Loucy (cell line): ENCODE data around the gene LRIG1.

ENCODE experiments used
- H2AFZ ChIP-seq: fragments of 200-600 bp; sonication (generic); 2 replicates; pipeline ENCODE4 v1.6.0; 2016; ENCODE audit warnings: antibody characterized with exemption, mild to moderate bottlenecking, low read length, moderate library complexity
- H3F3A ChIP-seq: fragments of 200-600 bp; 2 replicates; pipeline ENCODE4 v1.6.0; 2016; ENCODE audit warnings: antibody characterized with exemption, low read depth, mild to moderate bottlenecking
- H3K27me3 ChIP-seq: fragments of 200-600 bp; sonication (generic); 2 replicates; pipeline ENCODE4 v1.6.1; 2014; ENCODE audit warnings: low read length, mild to moderate bottlenecking; ENCODE audit not compliant: insufficient read depth, poor library complexity, severe bottlenecking
- H3K36me3 ChIP-seq: fragments of 200-600 bp; sonication (generic); 2 replicates; pipeline ENCODE4 v1.6.1; 2016; ENCODE audit warnings: low read length; ENCODE audit not compliant: insufficient read depth
- H3K4me1 ChIP-seq: fragments of 200-600 bp; sonication (generic); 2 replicates; pipeline ENCODE4 v1.5.1; 2014; ENCODE audit warnings: low read length, mild to moderate bottlenecking; ENCODE audit not compliant: insufficient read depth, poor library complexity, severe bottlenecking
- H3K4me2 ChIP-seq: fragments of 200-600 bp; sonication (generic); 2 replicates; pipeline ENCODE4 v1.6.0; 2014; ENCODE audit warnings: antibody characterized with exemption, low read length, low read depth, mild to moderate bottlenecking; ENCODE audit not compliant: poor library complexity, severe bottlenecking
- H3K4me3 ChIP-seq: fragments of 200-600 bp; sonication (generic); 2 replicates; pipeline ENCODE4 v1.5.1; 2014; ENCODE audit warnings: low read length, mild to moderate bottlenecking, mixed read lengths; ENCODE audit not compliant: poor library complexity, severe bottlenecking
- H3K79me2 ChIP-seq: fragments of 200-600 bp; sonication (generic); 2 replicates; pipeline ENCODE4 v1.6.1; 2014; ENCODE audit warnings: low read length; ENCODE audit not compliant: insufficient read depth
- H3K9ac ChIP-seq: fragments of 200-600 bp; sonication (generic); 2 replicates; pipeline ENCODE4 v1.6.0; 2014; ENCODE audit warnings: mild to moderate bottlenecking, low read depth, low read length, moderate library complexity; ENCODE audit not compliant: poor library complexity, severe bottlenecking
- H3K9me2 ChIP-seq: fragments of 200-600 bp; sonication (generic); replicated peaks from 2 replicates; pipeline ENCODE4 v1.6.1; 2016; ENCODE audit warnings: low read depth, low read length, mixed read lengths
- H3K9me3 ChIP-seq: fragments of 200-600 bp; sonication (generic); 2 replicates; pipeline ENCODE4 v1.6.1; 2014; ENCODE audit warnings: mild to moderate bottlenecking, antibody characterized with exemption, low read length, low read depth; ENCODE audit not compliant: insufficient read depth
- H4K20me1 ChIP-seq: fragments of 200-600 bp; sonication (generic); 2 replicates; pipeline ENCODE4 v1.6.0; 2014; ENCODE audit warnings: antibody characterized with exemption, low read length, mild to moderate bottlenecking; ENCODE audit not compliant: insufficient read depth, poor library complexity, severe bottlenecking
- CTCF ChIP-seq: fragments of 200-600 bp; sonication (generic); conservative IDR thresholded peaks from 2 replicates; pipeline ENCODE4 v1.5.1; 2014; ENCODE audit warnings: mild to moderate bottlenecking, antibody characterized with exemption, low read length
- EZH2phosphoT487 ChIP-seq: fragments of 200-600 bp; IDR thresholded peaks from 2 replicates; pipeline ENCODE4 v1.6.1; 2018; ENCODE audit warnings: antibody characterized with exemption, mild to moderate bottlenecking, moderate library complexity, borderline replicate concordance

LRIG1 gene

GRCh38 chr3:66355394-66355793 is 145.4 kb downstream of the LRIG1 start:
- no peak overlapping the region for H3K4me3 ChIP-seq
- no peaks in the 10 kb centered on the region for H3F3A ChIP-seq
- H3K4me1 ChIP-seq, result peaks cover 38% of the 10 kb centered on the region
- no peaks in the 10 kb centered on the region for H3K27me3 ChIP-seq
- H3K36me3 ChIP-seq, result no peaks in the 10 kb centered on the region
- H3K4me2 ChIP-seq, result no peak overlapping the region
- no peak overlapping the region for H3K9ac ChIP-seq
- H3K79me2 ChIP-seq, result no peaks in the 10 kb centered on the region
- H3K9me3 ChIP-seq, result no peaks in the 10 kb centered on the region
- H2AFZ ChIP-seq, result no peak overlapping the region
- TF ChIP-seq EZH2phosphoT487, result no peak
- no peak for TF ChIP-seq CTCF
- H4K20me1 ChIP-seq, result no peaks in the 10 kb centered on the region
- H3K9me2 ChIP-seq, result no peaks in the 10 kb centered on the region

- Histone ChIP-seq H3K27me3 (no peaks in the 10 kb centered on the region), H3K79me2 (no peaks in the 10 kb centered on the region), H3K9ac (peak overlapping the region; percentile 13), H2AFZ (no peak overlapping the region), H3K4me1 (peaks cover 38% of the 10 kb centered on the region), H3K36me3 (no peaks in the 10 kb centered on the region), H3K9me2 (no peaks in the 10 kb centered on the region), H3K4me3 (no peak overlapping the region), H3K4me2 (peak overlapping the region; percentile 41), H4K20me1 (no peaks in the 10 kb centered on the region), H3K9me3 (no peaks in the 10 kb centered on the region), H3F3A (no peaks in the 10 kb centered on the region)
- TF ChIP-seq CTCF (no peak), EZH2phosphoT487 (no peak)
Measured at GRCh38 chr3:66354001-66354400, 146.8 kb downstream of the LRIG1 start.

- Histone ChIP-seq H3K79me2 (no peaks in the 10 kb centered on the region), H3K4me3 (no peak overlapping the region), H3K4me1 (peaks cover 38% of the 10 kb centered on the region), H3K9me2 (no peaks in the 10 kb centered on the region), H3F3A (no peaks in the 10 kb centered on the region), H3K36me3 (no peaks in the 10 kb centered on the region), H3K9me3 (no peaks in the 10 kb centered on the region), H3K27me3 (no peaks in the 10 kb centered on the region), H3K4me2 (peak overlapping the region; percentile 41), H2AFZ (no peak overlapping the region), H4K20me1 (no peaks in the 10 kb centered on the region), H3K9ac (peak overlapping the region; percentile 13)
- TF ChIP-seq CTCF, result no peak
- no peak for TF ChIP-seq EZH2phosphoT487
Measured at GRCh38 chr3:66353530-66353929, 147.3 kb downstream of the LRIG1 start.
